Body of pancreas (tissue), 4 donors: Measurements from ENCODE around the gene SEMA3A.

Source experiments
- CTCF ChIP-seq, 7 experiments: fragments of 450-650 bp in 4 of 7; fragments of 200-600 bp in 3 of 7; sonication (generic) in 3 of 7; IDR thresholded peaks; one replicate each; pipeline ENCODE4 v1.5.1; 2016 to 2019; ENCODE audit warnings: antibody characterized with exemption in 7 of 7
- POLR2A ChIP-seq, 3 donors: fragments of 450-650 bp; IDR thresholded peaks; one replicate each; pipeline ENCODE4 v1.6.1; 2016; ENCODE audit warnings: antibody characterized with exemption in 3 of 3, mild to moderate bottlenecking in 2 of 3

- TF ChIP-seq CTCF (IDR thresholded peaks at IDR 0.05) (no peak), POLR2A (IDR thresholded peaks at IDR 0.05) (no peak)
Observed at GRCh38 chr7:84199216-84199615, 4.6 kb upstream of the SEMA3A start.
